Parathyroid adenoma (tissue), 2 donors: ENCODE data around the gene MED22.
"Not testable (repeated sequence)": the region's sequence is repeated elsewhere in the genome, so short reads cannot be mapped to it uniquely, and the experiment has no call there.

Experiments used
- H2AFZ ChIP-seq: fragments of 300-600 bp; sonication (generic); one replicate; pipeline ENCODE4 v1.7.0; 2017; ENCODE audit warnings: antibody characterized with exemption, mild to moderate bottlenecking
- H3K27ac ChIP-seq: fragments of 300-600 bp; sonication (generic); one replicate; pipeline ENCODE4 v1.7.0; 2017
- H3K27me3 ChIP-seq: fragments of 300-600 bp; sonication (generic); one replicate; pipeline ENCODE4 v1.7.0; 2017; ENCODE audit warnings: low read length; ENCODE audit not compliant: control insufficient read depth, insufficient read depth
- H3K36me3 ChIP-seq: fragments of 300-600 bp; sonication (generic); one replicate; pipeline ENCODE4 v1.7.0; 2017; ENCODE audit warnings: low read length; ENCODE audit not compliant: control insufficient read depth, insufficient read depth
- H3K4me1 ChIP-seq: fragments of 300-600 bp; sonication (generic); one replicate; pipeline ENCODE4 v1.7.0; 2017; ENCODE audit warnings: control low read depth
- H3K4me2 ChIP-seq: fragments of 300-600 bp; sonication (generic); one replicate; pipeline ENCODE4 v1.7.0; 2017; ENCODE audit warnings: low read length
- H3K4me3 ChIP-seq: fragments of 300-600 bp; sonication (generic); one replicate; pipeline ENCODE4 v1.7.0; 2017; ENCODE audit warnings: low read depth, low read length
- H3K79me2 ChIP-seq: fragments of 300-600 bp; sonication (generic); one replicate; pipeline ENCODE4 v1.7.0; 2017; ENCODE audit warnings: control low read depth
- H3K9ac ChIP-seq: fragments of 300-600 bp; sonication (generic); one replicate; pipeline ENCODE4 v1.7.0; 2017; ENCODE audit warnings: mild to moderate bottlenecking
- H3K9me3 ChIP-seq: fragments of 300-600 bp; sonication (generic); one replicate; pipeline ENCODE4 v1.7.0; 2017; ENCODE audit warnings: low read length; ENCODE audit not compliant: control insufficient read depth
- TF ChIP-seq, protein P1 (sequence below): fragments of 300-600 bp; sonication (generic); IDR thresholded peaks from one replicate; pipeline ENCODE4 v1.7.0; 2017; ENCODE audit warnings: antibody characterized with exemption, mild to moderate bottlenecking
- donor health status: primary hyperparathyroidism.

The MED22 gene

DNA sequence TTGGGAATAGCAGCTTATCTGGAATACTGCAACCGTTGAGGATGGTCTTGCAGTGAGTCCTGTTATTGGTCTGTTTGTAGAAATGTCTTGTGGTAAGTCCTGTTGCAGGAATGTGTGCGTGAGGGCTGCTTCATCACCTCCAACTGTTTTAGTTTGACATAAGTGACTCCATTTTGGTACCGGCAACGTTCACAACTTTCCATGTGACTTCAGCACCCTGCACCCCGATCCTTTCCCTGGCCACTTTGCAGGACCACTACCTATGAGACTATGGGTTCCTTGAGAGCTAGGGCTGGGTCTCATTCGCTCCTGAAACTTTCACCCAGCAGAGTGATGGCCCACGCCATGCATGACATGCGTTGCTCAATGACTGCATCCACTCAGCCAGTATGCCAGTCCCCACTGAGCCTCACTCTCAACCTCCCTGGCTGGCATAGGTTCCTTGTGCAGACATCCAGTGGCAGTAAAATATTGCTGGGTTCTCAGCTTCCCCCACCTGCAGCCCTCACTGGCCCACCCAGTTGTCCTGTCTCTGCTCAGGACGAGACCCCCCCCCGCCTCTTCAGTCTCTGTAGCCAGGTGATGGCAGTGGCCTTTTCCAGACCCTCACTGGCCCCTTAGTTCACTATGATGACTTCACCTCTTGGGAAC is 20.0 kb downstream of the MED22 start:
- H2AFZ ChIP-seq, result no peak overlapping the region
- TF ChIP-seq, protein P1, sequence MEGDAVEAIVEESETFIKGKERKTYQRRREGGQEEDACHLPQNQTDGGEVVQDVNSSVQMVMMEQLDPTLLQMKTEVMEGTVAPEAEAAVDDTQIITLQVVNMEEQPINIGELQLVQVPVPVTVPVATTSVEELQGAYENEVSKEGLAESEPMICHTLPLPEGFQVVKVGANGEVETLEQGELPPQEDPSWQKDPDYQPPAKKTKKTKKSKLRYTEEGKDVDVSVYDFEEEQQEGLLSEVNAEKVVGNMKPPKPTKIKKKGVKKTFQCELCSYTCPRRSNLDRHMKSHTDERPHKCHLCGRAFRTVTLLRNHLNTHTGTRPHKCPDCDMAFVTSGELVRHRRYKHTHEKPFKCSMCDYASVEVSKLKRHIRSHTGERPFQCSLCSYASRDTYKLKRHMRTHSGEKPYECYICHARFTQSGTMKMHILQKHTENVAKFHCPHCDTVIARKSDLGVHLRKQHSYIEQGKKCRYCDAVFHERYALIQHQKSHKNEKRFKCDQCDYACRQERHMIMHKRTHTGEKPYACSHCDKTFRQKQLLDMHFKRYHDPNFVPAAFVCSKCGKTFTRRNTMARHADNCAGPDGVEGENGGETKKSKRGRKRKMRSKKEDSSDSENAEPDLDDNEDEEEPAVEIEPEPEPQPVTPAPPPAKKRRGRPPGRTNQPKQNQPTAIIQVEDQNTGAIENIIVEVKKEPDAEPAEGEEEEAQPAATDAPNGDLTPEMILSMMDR, result no peak
- H3K36me3 ChIP-seq, result no peaks in the 10 kb centered on the region
- no peak overlapping the region for H3K4me2 ChIP-seq
- H3K27ac ChIP-seq, result no peak overlapping the region
- H3K9me3 ChIP-seq, result no peaks in the 10 kb centered on the region
- H3K4me3 ChIP-seq, result no peak overlapping the region
- no peaks in the 10 kb centered on the region for H3K27me3 ChIP-seq
- H3K9ac ChIP-seq, result no peak overlapping the region
- no peaks in the 10 kb centered on the region for H3K4me1 ChIP-seq
- no peaks in the 10 kb centered on the region for H3K79me2 ChIP-seq

- not testable (repeated sequence) for H3K79me2 ChIP-seq, H2AFZ ChIP-seq, H3K36me3 ChIP-seq, H3K4me3 ChIP-seq, H3K9me3 ChIP-seq, H3K9ac ChIP-seq, H3K4me1 ChIP-seq, H3K27me3 ChIP-seq, H3K27ac ChIP-seq, H3K4me2 ChIP-seq
These were observed 20.9 kb downstream of the MED22 start for GRCh38 chr9:133327021-133327420.

DNA sequence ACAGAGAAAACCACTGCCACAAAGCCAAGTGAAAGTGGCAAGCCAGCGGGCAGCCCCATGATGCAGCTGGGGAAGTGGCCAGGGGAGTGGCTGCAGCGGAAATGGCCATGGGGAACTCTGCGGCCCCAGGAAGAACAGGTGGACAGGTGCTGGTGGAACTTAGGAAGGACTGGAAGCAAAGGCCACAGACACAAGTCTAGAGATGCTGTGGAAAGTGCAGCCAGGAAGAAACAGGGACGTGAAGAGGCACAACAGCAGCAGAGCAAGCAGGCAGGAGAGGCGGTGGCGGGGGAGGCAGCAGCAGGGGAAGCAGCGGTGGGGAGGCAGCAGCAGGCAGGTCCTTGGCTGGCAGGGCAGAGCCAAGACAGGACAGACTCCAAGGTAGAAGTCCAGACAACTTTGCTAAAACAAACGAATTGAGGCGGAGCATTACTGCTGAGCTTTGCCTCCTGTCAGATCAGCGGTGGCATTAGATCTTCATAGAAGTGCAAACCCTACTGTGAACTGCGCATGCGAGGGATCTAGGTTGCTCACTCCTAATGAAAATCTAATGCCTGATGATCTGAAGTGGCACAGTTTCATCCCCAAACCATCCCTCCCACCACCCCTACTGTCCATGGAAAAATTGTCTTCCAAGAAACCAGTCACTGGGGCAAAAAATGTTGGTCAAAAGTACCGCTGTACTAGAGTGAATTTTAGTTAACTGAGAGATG is 23.8 kb downstream of the MED22 start:
- H3K4me2 ChIP-seq, result no peak overlapping the region
- no peak overlapping the region for H3K27ac ChIP-seq
- H3K4me3 ChIP-seq, result no peak overlapping the region
- H3K79me2 ChIP-seq, result no peaks in the 10 kb centered on the region
- H3K9me3 ChIP-seq, result no peaks in the 10 kb centered on the region
- no peak overlapping the region for H3K9ac ChIP-seq
- H3K36me3 ChIP-seq, result no peaks in the 10 kb centered on the region
- no peak overlapping the region for H2AFZ ChIP-seq
- TF ChIP-seq, protein P1, result no peak
- no peaks in the 10 kb centered on the region for H3K4me1 ChIP-seq
- no peaks in the 10 kb centered on the region for H3K27me3 ChIP-seq

- no peak overlapping the region for H2AFZ ChIP-seq
- H3K27ac ChIP-seq, result no peak overlapping the region
- H3K27me3 ChIP-seq, result no peaks in the 10 kb centered on the region
- no peaks in the 10 kb centered on the region for H3K4me1 ChIP-seq
- H3K4me3 ChIP-seq, result no peak overlapping the region
- H3K79me2 ChIP-seq, result no peaks in the 10 kb centered on the region
- TF ChIP-seq, protein P1, result no peak
- H3K4me2 ChIP-seq, result no peak overlapping the region
- H3K9ac ChIP-seq, result no peak overlapping the region
- no peaks in the 10 kb centered on the region for H3K9me3 ChIP-seq
- H3K36me3 ChIP-seq, result no peaks in the 10 kb centered on the region
These were observed 24.7 kb downstream of the MED22 start for GRCh38 chr9:133323211-133323610.

DNA sequence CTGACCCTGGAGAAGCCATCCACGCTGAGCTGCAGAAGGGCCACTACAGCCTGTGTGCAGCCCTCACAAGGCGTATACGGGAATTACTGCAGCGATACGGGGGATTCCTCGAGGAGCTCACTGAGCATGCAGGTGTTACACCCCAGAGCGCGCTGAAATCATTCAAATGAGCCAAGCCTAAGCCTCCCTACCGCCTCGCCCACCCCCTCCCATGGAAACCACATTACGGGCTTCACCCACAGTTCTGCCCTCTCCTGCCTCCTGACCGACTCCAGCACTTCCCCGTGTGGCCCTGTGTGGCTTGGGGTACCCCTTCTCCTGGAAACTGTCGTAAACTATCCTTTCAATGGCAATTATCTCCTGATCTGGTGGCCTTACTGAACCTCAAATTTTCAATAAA is 25.2 kb downstream of the MED22 start:
- Histone ChIP-seq H3K4me2 (no peak overlapping the region), H3K27ac (no peak overlapping the region), H2AFZ (no peak overlapping the region), H3K9ac (no peak overlapping the region), H3K4me3 (no peak overlapping the region), H3K36me3 (no peaks in the 10 kb centered on the region), H3K27me3 (no peaks in the 10 kb centered on the region), H3K79me2 (no peaks in the 10 kb centered on the region), H3K4me1 (no peaks in the 10 kb centered on the region), H3K9me3 (no peaks in the 10 kb centered on the region)
- TF ChIP-seq, protein P1, result no peak
